Lower lobe of right lung (tissue), 2 donors: ENCODE data around the gene AK2. TPM values are rescaled to one million over a fixed set of nuclear protein-coding genes. Genes with fewer than 3 reads are reported as not detected.
"Not testable (repeated sequence)": the region's sequence is repeated elsewhere in the genome, so short reads cannot be mapped to it uniquely, and the experiment has no call there.

Source experiments
- ATAC-seq, 2 donors: fragments of 200-7000 bp; cut with Tn5 transposase; one replicate each; pipeline ENCODE4 v1.9.1; 2020 to 2022; ENCODE audit warnings: mild to moderate bottlenecking in 2 of 2, moderate library complexity in 2 of 2
- DNase-seq: peaks from one replicate; pipeline ENCODE4 v3.0.0-alpha.2; 2020
- H3K27ac ChIP-seq: fragments of 200-600 bp; one replicate; pipeline ENCODE4 v1.8.0; 2022
- H3K27me3 ChIP-seq: fragments of 200-600 bp; one replicate; pipeline ENCODE4 v1.8.0; 2022; ENCODE audit warnings: low read depth
- H3K36me3 ChIP-seq: fragments of 200-600 bp; one replicate; pipeline ENCODE4 v1.8.0; 2022; ENCODE audit warnings: mild to moderate bottlenecking
- H3K4me1 ChIP-seq: fragments of 200-600 bp; one replicate; pipeline ENCODE4 v1.8.0; 2022
- H3K4me3 ChIP-seq: fragments of 200-600 bp; one replicate; pipeline ENCODE4 v1.8.0; 2022; ENCODE audit warnings: mild to moderate bottlenecking
- H3K9me3 ChIP-seq: fragments of 200-600 bp; one replicate; pipeline ENCODE4 v1.8.0; 2022
- intact Hi-C: fragments of 100-400 bp; cut with DNase I; formaldehyde crosslinking; loops from one replicate; pipeline ENCODE4 v1.11.0; 2022
- total RNA-seq: library from RNA; stranded (reverse); fragmentation: NEBNext Ultra II Directional; extraction: Animal tissue kit (Norgen Biotek cat#: 25700); gene quantifications from one replicate; pipeline ENCODE4 v1.2.1, GENCODE V29; 2021
- TF ChIP-seq, protein P1 (sequence below): fragments of 200-600 bp; IDR thresholded peaks from one replicate; pipeline ENCODE4 v1.8.0; 2022; ENCODE audit warnings: antibody characterized with exemption, mild to moderate bottlenecking
- donor health status: DM: no; HTN: yes; CAD: no; lungs with severe emphysema.

Gene AK2
- total RNA-seq, 1 donor from 2014 or later = 103 TPM

DNA sequence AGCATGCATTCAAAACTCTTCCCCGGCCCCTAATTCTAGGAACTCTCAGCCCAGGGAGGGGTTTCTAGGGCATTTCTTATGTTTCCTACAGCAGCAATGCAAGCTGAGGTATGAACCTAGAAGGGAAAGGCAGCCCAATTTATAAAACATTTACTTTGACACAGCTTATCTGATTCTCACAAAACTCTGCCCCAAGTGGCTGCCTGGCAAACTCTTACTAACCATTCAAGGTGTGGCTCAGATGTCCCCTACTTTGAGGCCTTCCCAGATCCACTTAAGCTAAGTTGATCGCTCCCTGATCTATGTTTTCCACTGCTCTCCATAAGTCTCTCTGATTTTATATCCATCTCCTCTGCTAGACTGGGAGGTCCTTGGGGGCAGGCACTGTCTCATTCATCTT lies 35.4 kb downstream of the AK2 start:
- Histone ChIP-seq H3K9me3 (no peaks in the 10 kb centered on the region), H3K27ac (no peak overlapping the region), H3K27me3 (no peaks in the 10 kb centered on the region), H3K4me1 (peaks cover 34% of the 10 kb centered on the region), H3K36me3 (no peaks in the 10 kb centered on the region), H3K4me3 (no peak overlapping the region)
- TF ChIP-seq, protein P1, sequence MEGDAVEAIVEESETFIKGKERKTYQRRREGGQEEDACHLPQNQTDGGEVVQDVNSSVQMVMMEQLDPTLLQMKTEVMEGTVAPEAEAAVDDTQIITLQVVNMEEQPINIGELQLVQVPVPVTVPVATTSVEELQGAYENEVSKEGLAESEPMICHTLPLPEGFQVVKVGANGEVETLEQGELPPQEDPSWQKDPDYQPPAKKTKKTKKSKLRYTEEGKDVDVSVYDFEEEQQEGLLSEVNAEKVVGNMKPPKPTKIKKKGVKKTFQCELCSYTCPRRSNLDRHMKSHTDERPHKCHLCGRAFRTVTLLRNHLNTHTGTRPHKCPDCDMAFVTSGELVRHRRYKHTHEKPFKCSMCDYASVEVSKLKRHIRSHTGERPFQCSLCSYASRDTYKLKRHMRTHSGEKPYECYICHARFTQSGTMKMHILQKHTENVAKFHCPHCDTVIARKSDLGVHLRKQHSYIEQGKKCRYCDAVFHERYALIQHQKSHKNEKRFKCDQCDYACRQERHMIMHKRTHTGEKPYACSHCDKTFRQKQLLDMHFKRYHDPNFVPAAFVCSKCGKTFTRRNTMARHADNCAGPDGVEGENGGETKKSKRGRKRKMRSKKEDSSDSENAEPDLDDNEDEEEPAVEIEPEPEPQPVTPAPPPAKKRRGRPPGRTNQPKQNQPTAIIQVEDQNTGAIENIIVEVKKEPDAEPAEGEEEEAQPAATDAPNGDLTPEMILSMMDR = no peak
- intact Hi-C loops = no loop called here
- DNase-seq (no peak), ATAC-seq (peak in 1 of 2 donors; percentile 6)

DNA sequence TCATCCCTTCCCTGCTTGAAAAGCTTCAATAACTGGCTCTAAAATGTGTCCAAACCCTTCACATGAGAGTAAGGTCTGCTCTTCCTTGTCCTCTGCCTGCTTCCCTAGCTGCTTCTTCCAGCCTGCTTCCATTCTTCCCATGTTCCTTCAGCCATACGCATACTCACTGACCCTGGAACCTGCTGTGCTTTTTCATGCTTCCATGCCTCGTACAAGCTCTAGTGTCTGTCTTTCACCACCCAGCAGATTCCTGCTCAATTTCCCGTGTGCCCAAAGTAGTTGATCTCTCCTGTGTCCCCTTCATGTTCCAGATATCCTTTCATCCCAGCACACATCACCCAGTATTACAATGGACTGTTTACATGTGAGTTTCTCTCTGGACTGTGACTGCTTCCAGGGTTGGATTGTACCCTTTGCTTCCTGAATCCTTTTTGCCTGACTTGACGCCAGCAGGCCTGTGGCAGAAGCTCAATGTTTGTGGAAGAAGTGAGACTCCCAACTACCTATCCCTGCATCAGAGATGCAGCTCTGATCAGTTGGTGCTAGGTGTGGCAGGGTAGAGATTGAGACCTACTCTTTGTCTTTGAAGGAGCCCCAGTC lies 36.2 kb downstream of the AK2 start:
- Histone ChIP-seq H3K4me1 (peaks cover 30% of the 10 kb centered on the region), H3K9me3 (no peaks in the 10 kb centered on the region), H3K27me3 (no peaks in the 10 kb centered on the region), H3K27ac (no peak overlapping the region), H3K4me3 (no peak overlapping the region), H3K36me3 (no peaks in the 10 kb centered on the region)
- DNase-seq (no peak), ATAC-seq (no peak)
- TF ChIP-seq, protein P1 = no peak
- intact Hi-C loops = no loop called here

DNA sequence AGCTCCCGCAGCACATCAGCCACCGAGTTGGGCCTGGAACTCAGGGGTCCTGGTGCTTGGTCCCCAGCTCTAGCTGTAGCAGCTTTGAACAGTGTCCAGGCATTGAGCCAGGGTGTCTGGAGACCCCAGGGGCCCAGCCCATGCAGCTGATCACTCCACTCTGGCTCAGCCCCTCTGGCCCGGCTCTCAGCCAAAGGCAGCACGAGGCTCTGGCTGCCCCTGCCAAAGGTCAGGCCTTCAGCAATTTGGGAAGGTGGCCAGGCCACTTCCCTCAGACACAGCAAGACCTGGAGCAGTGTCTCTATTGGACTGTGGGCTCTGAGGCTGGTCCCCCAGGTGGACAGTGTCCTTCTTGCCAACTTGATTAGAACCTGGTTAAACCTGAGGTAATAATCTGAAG lies 37.7 kb downstream of the AK2 start:
- H3K36me3 ChIP-seq = no peaks in the 10 kb centered on the region
- no peaks in the 10 kb centered on the region for H3K9me3 ChIP-seq
- no peak overlapping the region for H3K27ac ChIP-seq
- TF ChIP-seq, protein P1 = no peak
- intact Hi-C loops = no loop called here
- DNase-seq (no peak), ATAC-seq (no peak)
- H3K4me3 ChIP-seq = no peak overlapping the region
- H3K4me1 ChIP-seq = peaks cover 30% of the 10 kb centered on the region
- no peaks in the 10 kb centered on the region for H3K27me3 ChIP-seq

DNA sequence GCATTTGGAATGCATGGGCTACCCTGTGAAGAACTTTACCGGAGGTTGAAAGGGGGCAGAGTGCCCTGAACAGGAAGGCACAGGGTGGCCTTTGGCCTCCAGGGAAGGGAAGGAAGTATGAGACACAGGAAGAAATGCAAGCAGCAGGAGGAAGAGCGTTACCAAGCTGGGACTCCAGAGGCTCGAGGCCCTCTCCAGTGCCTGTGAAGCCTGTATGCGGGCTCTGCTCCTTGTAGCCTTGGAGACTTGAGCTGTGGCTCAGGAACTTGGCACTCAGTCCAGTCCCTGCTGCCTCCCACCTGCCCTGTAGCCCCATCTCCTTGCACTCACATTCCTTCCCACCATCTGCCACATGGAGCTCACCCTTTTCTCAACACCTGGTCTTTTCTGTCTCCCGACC lies 38.6 kb downstream of the AK2 start:
- no peak overlapping the region for H3K4me3 ChIP-seq
- H3K9me3 ChIP-seq = no peaks in the 10 kb centered on the region
- no peak for DNase-seq
- peak overlapping the region; percentile 48 for H3K27ac ChIP-seq
- H3K36me3 ChIP-seq = no peaks in the 10 kb centered on the region
- intact Hi-C loops = no loop called here
- ATAC-seq = peak; percentile 49 to 53
- TF ChIP-seq, protein P1 = no peak
- no peaks in the 10 kb centered on the region for H3K27me3 ChIP-seq
- peaks cover 34% of the 10 kb centered on the region for H3K4me1 ChIP-seq

DNA sequence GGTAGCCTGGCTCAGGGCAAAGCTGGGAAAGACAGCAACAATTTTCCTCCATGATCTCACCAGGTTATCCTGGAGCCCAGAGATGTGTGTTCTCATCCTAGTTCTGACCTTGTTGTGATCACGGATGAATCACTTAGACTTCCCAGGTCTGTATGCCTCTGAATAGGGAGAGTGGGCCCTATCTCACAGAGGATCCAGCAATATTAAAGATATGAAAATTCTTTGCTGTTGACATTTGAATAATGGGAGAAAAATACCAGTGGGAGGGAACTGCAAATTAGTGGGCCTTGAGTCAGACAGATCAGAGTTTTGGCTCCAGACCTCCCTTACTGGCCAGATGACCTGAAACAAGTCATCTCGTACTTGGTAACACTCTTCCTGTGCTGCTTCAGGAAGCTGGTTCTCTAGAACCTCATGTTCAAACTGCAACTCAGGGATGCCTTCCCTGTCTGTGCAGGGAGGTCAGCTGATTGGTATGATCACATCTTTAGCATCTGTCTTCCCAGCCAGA lies 39.2 kb downstream of the AK2 start:
- DNase-seq (no peak), ATAC-seq (peak in 1 of 2 donors; percentile 13)
- H3K27me3 ChIP-seq = no peaks in the 10 kb centered on the region
- H3K27ac ChIP-seq = peak overlapping the region; percentile 48
- intact Hi-C loops = no loop called here
- H3K9me3 ChIP-seq = no peaks in the 10 kb centered on the region
- TF ChIP-seq, protein P1 = no peak
- no peaks in the 10 kb centered on the region for H3K36me3 ChIP-seq
- no peak overlapping the region for H3K4me3 ChIP-seq
- H3K4me1 ChIP-seq = peaks cover 40% of the 10 kb centered on the region

DNA sequence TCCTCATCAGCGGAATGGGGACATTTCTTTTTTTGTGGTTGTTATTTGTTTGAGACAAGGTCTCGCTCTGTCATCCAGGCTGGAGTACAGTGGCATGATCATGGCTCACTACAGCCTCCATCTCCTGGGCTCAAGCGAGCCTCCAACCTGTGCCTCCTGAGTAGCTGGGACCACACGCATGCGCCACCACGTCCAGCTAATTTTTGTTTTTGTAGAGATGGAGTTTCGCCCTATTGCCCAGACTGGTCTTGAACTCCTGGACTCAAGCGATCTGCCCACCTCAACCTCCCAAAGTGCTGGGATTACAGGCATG lies 43.4 kb downstream of the AK2 start:
- H3K4me3 ChIP-seq, ATAC-seq, DNase-seq, H3K27me3 ChIP-seq, H3K9me3 ChIP-seq, intact Hi-C loops, H3K36me3 ChIP-seq: not testable (repeated sequence)
- Histone ChIP-seq H3K27ac (peak overlapping the region; percentile 84), H3K4me1 (peaks cover 67% of the 10 kb centered on the region)
